Stimulated activated naive CD4-positive, alpha-beta T cell (primary cell): Measurements from ENCODE around the gene ICAM4.
"Not testable (repeated sequence)": the region's sequence is repeated elsewhere in the genome, so short reads cannot be mapped to it uniquely, and the experiment has no call there.

ENCODE experiments used
- DNase-seq, 6 experiments: peaks; one replicate each; lab custom pipeline; 2025; lab: John Stamatoyannopoulos, UW

ICAM4 gene

DNA sequence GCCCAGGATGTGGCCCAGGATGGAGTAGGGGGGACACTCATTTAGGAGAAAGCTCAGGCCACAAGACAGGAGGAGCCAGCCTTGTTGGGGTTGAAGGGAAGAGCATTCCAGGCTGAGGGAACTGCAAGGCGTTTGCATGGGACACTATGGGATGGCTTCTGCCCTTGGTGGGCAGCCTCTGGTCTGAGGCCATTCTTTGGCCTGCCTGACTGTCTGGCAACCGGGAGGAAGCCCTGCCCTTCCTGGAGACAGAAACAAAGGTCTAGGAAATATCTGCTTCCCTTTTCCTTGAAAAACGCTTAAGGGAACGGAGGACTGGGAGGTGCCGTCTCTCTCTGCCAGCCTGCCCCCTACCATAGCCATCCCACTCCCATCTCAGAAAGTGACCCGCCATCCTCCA, 18.7 kb upstream of the ICAM4 start:
- DNase-seq = no peak

- peak; percentile 68 to 89 (median 81) for DNase-seq
These were observed 17.2 kb upstream of the ICAM4 start for GRCh38 chr19:10269333-10270179.

DNA sequence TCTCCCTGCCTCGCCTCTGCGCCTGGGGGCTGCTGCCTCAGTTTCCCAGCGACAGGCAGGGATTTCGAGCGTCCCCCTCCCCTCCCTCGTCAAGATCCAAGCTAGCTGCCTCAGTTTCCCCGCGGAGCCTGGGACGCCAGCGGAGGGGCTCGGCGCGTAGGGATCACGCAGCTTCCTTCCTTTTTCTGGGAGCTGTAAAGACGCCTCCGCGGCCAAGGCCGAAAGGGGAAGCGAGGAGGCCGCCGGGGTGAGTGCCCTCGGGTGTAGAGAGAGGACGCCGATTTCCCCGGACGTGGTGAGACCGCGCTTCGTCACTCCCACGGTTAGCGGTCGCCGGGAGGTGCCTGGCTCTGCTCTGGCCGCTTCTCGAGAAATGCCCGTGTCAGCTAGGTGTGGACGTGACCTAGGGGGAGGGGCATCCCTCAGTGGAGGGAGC, 16.6 kb upstream of the ICAM4 start:
- peak in 2 of 6 experiments; percentile 28 to 49 for DNase-seq

DNA sequence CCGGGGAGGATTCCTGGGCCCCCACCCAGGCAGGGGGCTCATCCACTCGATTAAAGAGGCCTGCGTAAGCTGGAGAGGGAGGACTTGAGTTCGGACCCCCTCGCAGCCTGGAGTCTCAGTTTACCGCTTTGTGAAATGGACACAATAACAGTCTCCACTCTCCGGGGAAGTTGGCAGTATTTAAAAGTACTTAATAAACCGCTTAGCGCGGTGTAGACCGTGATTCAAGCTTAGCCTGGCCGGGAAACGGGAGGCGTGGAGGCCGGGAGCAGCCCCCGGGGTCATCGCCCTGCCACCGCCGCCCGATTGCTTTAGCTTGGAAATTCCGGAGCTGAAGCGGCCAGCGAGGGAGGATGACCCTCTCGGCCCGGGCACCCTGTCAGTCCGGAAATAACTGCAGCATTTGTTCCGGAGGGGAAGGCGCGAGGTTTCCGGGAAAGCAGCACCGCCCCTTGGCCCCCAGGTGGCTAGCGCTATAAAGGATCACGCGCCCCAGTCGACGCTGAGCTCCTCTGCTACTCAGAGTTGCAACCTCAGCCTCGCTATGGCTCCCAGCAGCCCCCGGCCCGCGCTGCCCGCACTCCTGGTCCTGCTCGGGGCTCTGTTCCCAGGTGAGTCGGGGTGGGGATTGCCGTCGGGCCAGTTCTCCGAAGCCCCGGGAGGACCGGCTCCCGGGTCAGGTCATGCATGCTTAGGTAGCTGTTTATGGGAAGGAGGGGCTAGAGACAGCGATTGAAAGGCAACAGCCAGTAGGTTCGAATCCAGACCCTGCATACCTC, 15.9 kb upstream of the ICAM4 start, which contains the start of gene ICAM1:
Gene ICAM1 (plus strand): TSS at position 505 of the 779 bp plus-strand sequence. CDS start 40 bp downstream, at position 545.
- DNase-seq = peak; percentile 42 to 62 (median 54)

DNA sequence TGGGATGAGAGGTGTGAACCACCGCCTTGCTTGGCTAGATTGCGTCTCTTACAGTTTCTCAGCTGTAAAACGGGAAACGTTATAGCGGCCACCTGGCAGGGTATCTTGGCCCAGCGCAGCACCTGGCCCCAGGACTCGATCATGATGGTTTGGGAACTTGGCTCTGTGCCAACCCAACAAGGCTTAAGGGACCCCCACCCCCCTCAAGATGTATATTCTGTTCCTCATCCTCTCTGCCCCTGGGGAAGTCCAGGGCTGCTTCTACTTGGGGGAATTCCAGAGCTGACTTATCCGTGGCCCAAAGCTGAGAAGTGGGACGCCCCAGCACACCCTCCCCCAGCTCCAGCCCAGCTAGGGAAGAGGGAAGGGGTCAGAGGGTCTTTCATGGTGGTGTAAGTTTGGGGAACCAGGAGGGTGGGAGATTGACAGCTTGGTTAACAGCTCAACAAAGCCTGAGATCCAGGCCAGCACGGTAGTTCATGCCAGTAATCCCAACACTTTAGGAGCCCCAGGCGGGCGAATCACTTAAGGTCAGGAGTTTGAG, 15.1 kb upstream of the ICAM4 start:
- peak in 2 of 6 experiments; percentile 34 to 36 for DNase-seq

DNA sequence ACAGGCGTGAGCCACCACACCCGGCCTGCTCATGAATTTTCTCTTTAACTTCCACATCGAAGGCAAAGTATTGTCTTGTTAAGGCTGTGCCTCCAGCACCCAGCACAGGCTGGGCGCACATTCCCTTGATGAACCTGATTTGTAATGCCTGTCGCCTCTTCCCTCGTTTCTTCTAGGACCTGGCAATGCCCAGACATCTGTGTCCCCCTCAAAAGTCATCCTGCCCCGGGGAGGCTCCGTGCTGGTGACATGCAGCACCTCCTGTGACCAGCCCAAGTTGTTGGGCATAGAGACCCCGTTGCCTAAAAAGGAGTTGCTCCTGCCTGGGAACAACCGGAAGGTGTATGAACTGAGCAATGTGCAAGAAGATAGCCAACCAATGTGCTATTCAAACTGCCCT, 12.2 kb upstream of the ICAM4 start:
- no peak for DNase-seq

GRCh38 chr19:10277795-10278589, 8.8 kb upstream of the ICAM4 start:
- no peak for DNase-seq

DNA sequence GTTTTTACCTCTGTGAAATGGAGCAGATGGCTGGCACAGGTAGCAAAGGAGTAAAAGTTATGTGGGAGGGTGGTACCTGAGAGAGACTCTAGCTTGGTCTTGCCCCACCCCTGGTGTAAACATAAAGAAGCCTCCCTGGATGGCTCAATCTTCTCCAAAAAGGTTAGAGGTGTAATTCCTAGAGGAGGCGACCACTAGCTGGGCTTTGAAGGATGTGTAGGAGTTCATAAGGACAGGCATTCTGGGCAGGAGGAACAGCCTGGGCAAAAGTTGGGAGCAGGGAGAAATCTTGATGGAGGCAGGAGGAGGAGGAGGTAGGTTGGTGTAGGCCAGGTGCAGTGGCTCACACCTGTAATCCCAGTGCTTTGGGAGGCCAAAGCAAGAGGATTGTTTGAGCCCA, 7.8 kb upstream of the ICAM4 start:
- DNase-seq = no peak

DNA sequence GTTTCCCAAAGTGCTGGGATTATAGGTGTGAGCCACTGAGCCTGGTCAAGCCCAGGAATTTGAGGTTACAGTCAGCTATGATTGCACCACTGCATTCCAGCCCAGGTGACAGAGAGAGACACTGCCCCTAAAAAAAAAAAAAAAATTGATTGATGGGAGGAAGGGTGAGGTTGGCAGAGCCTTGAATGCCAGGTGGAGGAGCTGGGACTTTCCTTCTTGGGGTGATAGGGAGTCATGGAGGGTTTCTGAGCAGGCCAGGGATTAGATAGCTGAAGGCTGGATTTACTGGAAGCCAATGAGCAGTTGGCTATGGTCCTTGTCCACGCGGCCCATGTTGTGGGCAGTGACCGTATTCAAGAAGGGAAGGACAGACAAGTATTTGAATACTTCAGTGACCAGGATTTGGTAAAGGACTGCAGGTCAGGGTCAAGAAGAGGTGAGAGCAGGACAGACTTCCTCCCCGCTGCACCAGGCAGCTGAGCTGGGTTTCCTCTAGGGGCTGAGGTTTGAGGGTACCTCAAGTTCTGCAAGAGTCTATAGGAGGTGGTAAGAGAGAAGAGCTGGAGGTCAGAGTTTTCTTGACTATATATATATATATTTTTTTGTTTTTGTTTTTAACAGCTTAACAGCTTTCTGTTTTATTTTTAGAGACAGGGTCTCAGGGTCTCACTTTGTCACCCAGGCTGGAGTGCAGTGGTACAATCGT, 6.9 kb upstream of the ICAM4 start:
- DNase-seq = no peak

DNA sequence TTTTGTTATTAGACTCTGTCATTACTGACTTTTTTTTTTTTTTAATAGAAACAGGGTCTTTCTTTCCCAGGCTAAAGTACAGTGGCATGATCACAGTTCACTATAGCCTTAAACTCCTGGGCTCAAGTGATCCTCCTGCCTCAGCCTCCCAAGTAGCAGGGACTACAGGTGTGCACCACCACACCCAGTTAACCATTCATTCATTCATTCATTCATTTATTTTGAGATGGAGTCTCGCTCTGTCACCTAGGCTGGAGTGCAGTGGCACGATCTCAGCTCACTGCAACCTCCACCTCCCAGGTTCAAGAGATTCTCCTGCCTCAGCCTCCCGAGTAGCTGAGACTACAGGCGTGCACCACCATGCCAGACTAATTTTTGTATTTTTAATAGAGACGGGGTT, 4.7 kb upstream of the ICAM4 start:
- DNase-seq = not testable (repeated sequence)

DNA sequence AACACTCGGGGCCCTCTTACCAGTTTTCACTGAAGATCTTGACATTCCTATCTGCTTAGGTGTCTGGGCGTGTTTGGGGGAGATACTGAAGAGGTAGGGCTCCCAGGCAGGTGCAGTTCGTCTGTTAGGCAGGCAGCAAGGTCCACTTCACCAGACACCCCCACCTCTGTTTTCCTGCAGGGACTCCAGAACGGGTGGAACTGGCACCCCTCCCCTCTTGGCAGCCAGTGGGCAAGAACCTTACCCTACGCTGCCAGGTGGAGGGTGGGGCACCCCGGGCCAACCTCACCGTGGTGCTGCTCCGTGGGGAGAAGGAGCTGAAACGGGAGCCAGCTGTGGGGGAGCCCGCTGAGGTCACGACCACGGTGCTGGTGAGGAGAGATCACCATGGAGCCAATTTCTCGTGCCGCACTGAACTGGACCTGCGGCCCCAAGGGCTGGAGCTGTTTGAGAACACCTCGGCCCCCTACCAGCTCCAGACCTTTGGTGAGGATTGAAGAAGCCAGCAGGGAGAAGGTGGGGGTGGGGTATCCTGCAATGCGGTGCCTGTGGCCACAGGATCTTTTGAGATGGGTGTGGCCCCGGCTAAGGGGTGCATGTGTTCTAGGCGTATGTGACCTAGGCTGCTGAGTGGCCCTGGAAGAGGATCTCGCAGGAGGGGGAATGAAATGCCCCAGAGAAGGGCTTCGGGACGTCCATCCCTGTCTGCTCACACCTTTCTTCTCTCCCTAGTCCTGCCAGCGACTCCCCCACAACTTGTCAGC, 3.3 kb upstream of the ICAM4 start:
- no peak for DNase-seq

- DNase-seq = no peak
These were observed 2.4 kb upstream of the ICAM4 start for GRCh38 chr19:10284065-10284959.

- DNase-seq = no peak
These were observed 1.8 kb upstream of the ICAM4 start for GRCh38 chr19:10284960-10285278.

GRCh38 chr19:10285393-10285792, 1.4 kb upstream of the ICAM4 start:
- no peak for DNase-seq

- DNase-seq = peak in 2 of 6 experiments; percentile 4 to 8
These were observed 2.0 kb downstream of the ICAM4 start for GRCh38 chr19:10288662-10289166.

DNA sequence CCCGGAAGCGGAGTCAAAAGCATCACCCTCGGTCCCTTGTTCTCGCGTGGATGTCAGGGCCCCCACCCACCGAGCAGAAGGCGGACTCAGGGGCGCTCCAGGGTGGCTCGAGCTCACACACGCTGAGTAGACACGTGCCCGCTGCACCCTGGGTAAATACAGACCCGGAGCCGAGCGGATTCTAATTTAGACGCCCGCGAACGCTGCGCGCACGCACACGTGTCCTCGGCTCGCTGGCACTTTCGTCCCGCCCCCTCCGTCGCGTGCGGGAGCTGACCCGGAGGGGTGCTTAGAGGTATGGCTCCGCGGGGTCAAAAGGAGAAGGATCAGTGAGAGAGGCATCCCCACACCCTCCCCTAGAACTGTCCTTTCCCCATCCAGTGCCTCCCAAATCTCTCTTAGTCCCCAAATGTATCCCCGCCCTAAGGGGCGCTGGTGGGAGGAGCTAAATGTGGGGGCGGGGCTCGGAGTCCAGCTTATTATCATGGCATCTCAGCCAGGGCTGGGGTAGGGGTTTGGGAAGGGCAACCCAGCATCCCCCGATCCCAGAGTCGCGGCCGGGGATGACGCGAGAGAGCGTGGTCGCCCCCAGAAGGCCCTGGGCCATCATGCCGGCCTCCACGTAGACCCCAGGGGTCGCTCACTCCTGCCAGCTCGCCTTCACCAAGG, 2.5 kb downstream of the ICAM4 start:
- peak in 5 of 6 experiments; percentile 20 to 64 (median 44) for DNase-seq

- peak in 3 of 6 experiments; percentile 12 to 43 (median 24) for DNase-seq
These were observed 3.1 kb downstream of the ICAM4 start, which contains the start of gene ICAM5 for GRCh38 chr19:10289836-10290356. Gene ICAM5, plus strand, starts transcription at chr19:10289952. Its CDS starts 92 bp downstream, at chr19:10290044.

GRCh38 chr19:10290357-10290875, 3.7 kb downstream of the ICAM4 start:
- no peak for DNase-seq
